ENCODE results near the gene LOXL1. TPM values are rescaled to one million over a fixed set of nuclear protein-coding genes. Genes with fewer than 3 reads are reported as not detected.

LOXL1 gene
- total and polyA plus RNA-seq, 9 of the 15 experiments (the other 6 are each of a cell fraction or from before 2014, with no cell fraction given) = 0.14 TPM; not detected in 8

DNA sequence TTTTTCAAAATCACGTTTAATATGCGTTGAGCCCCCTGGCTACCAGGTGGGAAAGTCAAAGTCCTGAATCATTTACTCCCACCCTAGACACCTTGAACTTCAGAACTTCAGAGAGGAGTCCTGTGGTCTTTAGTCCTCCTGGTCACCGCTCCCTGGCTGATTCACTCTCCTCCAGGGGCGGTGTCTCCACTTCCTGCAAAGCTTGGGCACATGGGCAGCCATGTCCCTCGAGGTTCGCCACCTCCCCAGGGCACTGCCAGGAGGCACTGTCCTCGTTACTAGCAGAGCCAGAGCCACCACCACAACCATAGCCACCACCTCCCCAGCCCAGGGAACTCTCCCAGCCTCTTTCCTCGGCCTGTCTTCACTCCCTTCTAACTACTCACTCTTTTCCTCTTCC lies 31.0 kb downstream of the LOXL1 start (continued):
- TF ChIP-seq, protein P1, sequence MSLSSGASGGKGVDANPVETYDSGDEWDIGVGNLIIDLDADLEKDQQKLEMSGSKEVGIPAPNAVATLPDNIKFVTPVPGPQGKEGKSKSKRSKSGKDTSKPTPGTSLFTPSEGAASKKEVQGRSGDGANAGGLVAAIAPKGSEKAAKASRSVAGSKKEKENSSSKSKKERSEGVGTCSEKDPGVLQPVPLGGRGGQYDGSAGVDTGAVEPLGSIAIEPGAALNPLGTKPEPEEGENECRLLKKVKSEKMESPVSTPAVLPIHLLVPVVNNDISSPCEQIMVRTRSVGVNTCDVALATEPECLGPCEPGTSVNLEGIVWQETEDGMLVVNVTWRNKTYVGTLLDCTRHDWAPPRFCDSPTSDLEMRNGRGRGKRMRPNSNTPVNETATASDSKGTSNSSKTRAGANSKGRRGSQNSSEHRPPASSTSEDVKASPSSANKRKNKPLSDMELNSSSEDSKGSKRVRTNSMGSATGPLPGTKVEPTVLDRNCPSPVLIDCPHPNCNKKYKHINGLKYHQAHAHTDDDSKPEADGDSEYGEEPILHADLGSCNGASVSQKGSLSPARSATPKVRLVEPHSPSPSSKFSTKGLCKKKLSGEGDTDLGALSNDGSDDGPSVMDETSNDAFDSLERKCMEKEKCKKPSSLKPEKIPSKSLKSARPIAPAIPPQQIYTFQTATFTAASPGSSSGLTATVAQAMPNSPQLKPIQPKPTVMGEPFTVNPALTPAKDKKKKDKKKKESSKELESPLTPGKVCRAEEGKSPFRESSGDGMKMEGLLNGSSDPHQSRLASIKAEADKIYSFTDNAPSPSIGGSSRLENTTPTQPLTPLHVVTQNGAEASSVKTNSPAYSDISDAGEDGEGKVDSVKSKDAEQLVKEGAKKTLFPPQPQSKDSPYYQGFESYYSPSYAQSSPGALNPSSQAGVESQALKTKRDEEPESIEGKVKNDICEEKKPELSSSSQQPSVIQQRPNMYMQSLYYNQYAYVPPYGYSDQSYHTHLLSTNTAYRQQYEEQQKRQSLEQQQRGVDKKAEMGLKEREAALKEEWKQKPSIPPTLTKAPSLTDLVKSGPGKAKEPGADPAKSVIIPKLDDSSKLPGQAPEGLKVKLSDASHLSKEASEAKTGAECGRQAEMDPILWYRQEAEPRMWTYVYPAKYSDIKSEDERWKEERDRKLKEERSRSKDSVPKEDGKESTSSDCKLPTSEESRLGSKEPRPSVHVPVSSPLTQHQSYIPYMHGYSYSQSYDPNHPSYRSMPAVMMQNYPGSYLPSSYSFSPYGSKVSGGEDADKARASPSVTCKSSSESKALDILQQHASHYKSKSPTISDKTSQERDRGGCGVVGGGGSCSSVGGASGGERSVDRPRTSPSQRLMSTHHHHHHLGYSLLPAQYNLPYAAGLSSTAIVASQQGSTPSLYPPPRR (CRISPR knock-in tag; IDR thresholded peaks at IDR 0.05; ENCODE audit: borderline replicate concordance) = no peak
- TF ChIP-seq FIP1L1 (IDR thresholded peaks at IDR 0.05; ENCODE audit: low read depth, low read length, poor library complexity, severe bottlenecking) (no peak), HDAC2 (IDR thresholded peaks at IDR 0.05) (no peak), HNRNPLL (IDR thresholded peaks at IDR 0.05; ENCODE audit: low read depth, low read length, poor library complexity, severe bottlenecking) (no peak), MAFG (tag; conservative IDR thresholded peaks at IDR 0.05) (no peak)
- TF ChIP-seq, protein P2, sequence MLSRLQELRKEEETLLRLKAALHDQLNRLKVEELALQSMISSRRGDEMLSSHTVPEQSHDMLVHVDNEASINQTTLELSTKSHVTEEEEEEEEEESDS (CRISPR knock-in tag; IDR thresholded peaks at IDR 0.05) = no peak

All from K562 (cell line).